GM21367 (cell line): ENCODE data around the gene MEPCE.
"Not testable (repeated sequence)": the region's sequence is repeated elsewhere in the genome, so short reads cannot be mapped to it uniquely, and the experiment has no call there.

ENCODE experiments used
- ATAC-seq: cut with Tn5 transposase; IDR thresholded peaks from one replicate; pipeline ENCODE4 v1.9.1; 2021; ENCODE audit not compliant: unreplicated experiment

MEPCE gene, protein sequence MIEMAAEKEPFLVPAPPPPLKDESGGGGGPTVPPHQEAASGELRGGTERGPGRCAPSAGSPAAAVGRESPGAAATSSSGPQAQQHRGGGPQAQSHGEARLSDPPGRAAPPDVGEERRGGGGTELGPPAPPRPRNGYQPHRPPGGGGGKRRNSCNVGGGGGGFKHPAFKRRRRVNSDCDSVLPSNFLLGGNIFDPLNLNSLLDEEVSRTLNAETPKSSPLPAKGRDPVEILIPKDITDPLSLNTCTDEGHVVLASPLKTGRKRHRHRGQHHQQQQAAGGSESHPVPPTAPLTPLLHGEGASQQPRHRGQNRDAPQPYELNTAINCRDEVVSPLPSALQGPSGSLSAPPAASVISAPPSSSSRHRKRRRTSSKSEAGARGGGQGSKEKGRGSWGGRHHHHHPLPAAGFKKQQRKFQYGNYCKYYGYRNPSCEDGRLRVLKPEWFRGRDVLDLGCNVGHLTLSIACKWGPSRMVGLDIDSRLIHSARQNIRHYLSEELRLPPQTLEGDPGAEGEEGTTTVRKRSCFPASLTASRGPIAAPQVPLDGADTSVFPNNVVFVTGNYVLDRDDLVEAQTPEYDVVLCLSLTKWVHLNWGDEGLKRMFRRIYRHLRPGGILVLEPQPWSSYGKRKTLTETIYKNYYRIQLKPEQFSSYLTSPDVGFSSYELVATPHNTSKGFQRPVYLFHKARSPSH

DNA sequence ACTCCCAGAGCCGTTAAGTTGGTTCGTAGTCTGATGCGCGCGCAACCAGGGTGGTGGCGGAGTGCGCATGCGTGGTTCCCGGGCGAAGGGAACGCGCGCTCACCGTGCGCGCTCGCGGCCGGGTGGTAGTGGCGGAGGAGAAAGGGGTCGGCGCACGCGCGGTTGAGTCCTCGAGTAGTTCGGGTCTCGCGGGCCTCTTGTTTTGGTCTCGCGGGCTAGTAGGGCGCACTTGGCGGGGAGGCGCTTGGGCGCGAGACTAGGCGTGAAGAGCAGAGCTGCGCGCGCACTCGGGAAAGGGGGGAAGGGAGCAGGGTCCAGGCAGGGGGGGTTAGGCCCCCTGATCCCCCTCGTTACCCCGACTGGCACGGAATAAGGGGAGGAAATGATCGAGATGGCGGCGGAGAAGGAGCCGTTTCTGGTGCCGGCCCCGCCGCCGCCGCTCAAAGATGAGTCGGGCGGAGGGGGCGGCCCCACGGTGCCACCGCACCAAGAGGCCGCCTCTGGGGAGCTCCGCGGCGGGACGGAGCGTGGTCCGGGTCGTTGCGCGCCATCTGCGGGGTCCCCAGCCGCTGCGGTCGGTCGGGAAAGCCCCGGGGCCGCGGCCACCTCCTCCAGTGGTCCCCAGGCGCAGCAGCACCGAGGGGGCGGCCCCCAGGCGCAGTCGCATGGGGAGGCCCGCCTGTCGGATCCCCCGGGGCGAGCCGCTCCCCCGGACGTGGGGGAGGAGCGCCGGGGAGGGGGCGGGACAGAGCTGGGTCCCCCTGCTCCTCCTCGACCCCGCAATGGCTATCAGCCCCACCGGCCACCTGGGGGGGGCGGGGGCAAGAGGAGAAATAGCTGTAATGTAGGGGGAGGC is at the start of gene MEPCE:
Gene MEPCE (plus strand): TSS at position 195 of the 856 bp plus-strand sequence. CDS start 188 bp downstream, at position 383.
- ATAC-seq, result peak; percentile 30

DNA sequence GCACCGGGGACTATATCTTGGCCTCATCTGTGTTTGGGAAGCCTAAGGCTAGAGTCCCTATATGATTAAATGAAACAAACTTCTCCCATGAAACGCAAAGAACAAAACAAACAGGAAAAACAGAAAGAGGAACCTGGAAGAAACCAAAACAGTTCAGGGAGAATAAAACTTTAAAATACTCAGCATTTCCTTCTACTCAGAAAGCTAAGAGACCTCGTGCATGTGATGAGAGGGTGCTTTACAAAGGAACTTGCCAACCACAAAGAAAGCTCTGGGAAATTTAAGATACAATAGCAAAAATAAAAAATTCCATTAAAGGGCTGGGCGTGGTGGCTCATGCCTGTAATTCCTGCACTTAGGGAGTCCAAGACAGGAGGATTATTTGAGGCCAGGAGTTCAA is 49.4 kb upstream of the MEPCE start:
- ATAC-seq, result no peak

DNA sequence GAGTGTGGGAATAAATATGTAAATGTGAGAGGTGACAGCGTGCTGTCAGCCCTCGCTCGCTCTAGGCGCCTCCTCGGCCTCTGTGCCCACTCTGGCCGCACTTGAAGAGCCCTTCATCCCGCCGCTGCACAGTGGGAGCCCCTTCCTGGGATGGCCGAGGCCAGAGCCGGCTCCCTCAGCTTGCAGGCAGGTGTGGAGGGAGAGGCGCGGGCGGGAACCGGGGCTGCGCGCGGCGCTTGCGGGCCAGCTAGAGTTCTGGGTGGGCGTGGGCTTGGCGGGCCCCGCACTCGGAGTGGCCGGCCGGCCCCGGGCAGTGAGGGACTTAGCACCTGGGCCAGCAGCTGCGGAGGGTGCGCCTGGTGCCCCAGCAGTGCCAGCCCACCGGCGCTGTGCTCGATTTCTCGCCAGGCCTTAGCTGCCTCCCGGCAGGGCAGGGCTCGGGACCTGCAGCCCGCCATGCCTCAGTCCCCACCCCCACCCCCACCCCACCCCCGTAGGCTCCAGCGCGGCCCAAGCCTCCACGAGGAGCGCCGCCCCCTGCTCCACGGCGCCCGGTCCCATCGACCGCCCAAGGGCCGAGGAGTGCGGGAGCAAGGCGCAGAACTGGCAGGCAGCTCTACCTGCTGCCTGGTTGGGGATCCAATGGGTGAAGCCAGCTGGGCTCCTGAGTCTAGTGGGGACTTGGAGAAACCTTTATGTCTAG is 47.9 kb upstream of the MEPCE start:
- ATAC-seq, result not testable (repeated sequence)

DNA sequence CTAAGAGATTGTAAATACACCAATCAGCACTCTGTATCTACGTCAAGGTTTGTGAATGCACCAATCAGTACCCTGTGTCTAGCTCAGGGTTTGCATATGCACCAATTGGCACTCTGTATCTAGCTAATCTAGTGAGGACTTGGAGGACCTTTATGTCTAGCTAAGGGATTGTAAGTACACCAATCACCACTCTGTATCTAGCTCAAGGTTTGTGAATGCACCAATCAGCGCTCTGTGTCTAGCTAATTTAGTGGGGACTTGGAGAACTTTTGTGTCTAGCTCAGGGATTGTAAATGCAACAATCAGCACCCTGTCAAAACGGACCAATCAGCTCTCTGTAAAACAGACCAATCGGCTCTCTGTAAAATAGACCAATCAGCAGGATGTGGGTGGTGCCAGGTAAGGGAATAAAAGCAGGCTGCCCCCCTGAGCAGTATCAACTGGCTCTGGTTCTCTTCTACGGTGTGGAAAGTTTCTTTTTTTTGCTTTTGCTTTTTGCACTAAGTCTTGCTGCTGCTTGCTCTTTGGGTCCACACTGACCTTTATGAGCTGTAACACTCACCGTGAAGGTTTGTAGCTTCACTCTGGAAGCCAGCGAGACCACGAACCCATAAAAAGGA is 47.3 kb upstream of the MEPCE start:
- not testable (repeated sequence) for ATAC-seq

DNA sequence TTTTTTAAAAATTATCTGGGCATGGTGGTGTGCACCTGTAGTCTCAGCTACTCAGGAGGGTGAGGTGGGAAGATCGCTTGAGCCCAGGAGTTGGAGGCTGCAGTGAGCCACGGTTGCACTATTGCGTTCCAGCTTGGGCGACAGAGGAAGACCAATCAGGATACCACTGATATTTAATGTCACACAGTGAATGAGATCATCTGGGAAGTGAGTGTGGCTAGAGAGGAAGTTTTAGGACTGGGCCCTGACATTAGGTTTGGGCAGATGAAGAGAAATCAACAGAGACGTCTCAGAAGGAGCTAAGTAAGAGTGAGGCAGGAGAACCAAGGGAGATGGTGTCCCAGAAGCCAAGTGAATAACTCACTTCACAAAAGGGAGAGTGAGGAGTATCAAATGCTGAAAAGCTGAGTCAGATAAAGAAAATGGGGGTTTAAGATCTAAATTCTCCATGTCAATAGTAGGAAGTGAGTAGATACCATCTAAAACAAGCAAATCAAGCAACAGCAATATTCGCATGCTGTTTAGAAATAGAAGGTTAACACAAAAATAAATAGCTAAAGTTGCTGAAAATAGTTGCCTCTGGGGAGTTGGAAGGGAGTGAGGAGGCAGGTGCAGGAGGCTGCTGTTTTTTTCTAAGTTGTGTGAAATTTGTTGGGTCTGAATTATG is 44.9 kb upstream of the MEPCE start:
- no peak for ATAC-seq

DNA sequence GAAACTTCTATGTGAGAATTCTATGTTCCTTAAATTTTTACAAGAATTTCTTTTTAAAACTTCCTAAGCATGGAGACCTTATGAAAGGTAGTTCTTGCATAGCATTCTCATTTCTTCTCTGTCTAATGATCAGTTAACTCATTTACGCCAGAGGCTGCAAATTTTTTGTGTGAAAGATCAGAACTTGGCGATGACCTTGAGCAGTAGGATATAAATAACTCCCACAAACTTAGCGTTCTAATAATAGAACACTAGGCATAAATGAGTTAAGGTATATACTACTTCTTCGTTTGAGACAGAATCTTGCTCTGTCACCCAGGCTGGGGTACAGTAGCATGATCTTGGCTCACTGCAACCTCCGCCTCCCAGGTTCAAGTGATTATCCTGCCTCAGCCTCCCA is 42.7 kb upstream of the MEPCE start:
- ATAC-seq, result no peak

DNA sequence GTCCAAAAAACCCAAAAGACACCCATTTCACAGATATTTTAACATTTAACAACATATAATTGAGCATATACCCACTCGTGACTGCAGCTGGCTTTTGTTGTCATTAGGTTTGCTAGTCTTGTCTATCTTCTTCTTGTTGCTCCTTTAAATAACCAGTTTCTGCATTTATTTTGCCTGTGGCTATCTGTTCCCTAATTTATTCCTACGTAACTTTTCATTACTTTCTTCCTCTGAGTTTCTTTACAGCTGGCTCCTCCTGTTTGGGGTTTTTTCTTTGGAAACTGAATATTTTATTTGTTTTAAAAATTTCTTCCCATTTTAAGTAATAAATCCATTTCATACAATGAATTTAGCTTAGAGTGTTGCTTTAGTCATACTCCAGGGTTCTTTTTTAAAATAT is 41.9 kb upstream of the MEPCE start:
- ATAC-seq, result no peak

DNA sequence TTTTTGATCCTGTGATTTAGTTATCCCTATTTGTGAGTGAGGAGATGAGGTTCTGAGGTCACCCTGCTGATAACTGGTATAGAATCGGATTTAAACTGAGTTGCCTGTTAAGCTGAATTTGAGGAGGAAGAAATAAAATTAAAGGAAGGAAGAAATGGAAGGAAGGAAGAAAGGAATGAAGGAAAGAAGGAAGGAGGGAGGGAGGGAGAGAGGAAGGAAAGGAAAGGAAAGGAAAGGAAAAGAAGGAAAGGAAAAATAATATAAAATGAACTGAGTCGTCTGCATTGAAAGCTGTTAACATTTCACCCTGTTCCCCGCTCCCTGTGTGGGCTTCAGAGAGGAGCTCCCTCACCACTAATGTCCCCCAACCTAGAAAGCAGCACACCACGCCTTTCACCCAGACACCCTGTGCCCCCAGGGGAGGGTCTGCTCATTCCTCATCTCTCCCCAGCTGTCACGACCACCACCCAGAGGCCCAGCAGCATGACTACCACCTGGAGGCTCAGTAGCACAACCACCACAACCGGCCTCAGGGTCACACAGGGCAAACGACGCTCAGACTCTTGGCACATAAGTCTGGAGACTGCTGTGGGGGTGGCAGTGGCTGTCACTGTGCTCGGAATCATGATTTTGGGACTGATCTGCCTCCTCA is 40.1 kb upstream of the MEPCE start:
- ATAC-seq, result no peak

DNA sequence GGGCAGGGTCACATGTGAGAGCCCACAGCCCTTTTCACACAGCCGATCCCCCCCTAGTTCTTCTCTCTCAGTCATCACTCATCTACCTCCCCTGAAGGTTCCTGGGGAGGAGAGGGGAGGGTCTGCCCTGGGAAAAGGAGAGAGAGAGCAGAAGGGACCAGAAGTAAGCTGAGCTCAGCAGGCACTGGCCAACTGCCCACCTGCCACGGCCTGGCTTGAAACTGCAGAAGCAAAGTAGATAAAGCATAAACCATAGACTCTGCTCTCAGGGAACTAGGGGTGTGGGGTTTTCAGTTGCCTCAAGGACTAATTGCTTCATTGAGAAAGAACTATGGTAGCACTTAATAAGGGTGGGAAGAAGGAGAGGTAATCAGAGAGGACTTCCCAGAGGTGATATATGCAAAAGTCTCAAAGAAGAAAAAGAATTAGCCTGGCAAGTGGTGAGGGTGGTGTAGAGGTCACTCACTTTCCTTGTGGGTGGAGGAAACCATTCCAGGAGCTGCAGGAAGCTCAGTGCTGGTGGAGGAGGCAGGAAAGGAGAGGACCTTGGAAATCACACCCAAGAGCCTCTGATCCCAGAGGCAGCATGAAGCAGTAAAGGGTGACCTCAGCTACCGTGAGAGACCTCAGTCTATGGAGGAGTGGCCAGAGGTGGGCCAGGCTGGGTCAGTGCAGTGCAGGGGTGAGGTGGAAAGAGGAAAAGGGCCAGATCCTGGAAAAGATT is 39.2 kb upstream of the MEPCE start:
- ATAC-seq, result no peak

DNA sequence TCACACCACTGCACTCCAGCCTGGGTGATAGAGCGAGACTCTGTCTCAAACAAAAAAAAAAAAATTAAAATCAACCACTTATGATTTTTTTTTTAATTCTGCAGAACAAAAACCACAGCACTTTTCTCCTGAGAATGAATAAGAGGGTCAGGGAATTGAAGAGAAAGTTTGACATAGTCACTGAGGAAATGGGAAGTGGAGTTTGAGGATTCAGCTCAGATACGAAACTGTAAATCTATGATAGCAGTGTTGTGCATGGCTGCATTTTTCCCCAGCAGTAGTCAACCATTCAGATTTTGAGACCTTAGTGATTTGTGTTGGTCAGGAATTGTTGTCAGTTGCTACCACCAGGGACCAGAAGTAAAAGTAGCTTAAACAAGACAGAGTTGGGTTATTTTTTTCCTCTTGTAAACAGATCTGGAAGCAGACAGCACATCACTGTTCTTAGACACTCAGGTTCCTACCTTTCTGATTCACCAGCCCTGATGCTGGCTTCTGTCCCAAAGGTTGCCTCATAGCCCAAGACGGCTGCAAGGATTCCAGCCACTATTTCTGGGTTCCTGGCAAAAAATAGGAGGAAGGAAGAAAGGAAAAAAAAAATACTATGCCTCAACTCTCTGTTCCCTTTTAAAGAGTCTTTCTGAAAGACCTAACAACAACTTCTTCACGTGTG is 36.3 kb upstream of the MEPCE start:
- ATAC-seq, result no peak

DNA sequence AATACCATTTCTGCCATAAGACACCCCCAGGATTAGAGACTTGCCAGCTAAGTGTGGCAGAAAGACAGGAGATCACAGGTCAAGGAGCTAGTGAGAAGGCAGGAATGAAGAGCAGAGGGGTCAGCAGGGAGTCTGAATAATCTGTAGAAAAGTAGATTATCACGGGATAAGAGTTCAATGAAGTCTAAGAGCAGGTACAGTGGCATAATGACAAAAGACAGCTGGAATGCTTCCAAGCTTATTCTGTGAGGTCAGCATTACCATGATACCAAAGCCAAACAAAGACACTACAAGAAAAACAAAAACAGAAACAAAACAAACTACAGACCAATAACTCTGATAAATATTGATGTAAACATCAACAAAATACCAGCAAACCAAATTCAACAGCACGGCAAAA is 35.6 kb upstream of the MEPCE start:
- ATAC-seq, result no peak

DNA sequence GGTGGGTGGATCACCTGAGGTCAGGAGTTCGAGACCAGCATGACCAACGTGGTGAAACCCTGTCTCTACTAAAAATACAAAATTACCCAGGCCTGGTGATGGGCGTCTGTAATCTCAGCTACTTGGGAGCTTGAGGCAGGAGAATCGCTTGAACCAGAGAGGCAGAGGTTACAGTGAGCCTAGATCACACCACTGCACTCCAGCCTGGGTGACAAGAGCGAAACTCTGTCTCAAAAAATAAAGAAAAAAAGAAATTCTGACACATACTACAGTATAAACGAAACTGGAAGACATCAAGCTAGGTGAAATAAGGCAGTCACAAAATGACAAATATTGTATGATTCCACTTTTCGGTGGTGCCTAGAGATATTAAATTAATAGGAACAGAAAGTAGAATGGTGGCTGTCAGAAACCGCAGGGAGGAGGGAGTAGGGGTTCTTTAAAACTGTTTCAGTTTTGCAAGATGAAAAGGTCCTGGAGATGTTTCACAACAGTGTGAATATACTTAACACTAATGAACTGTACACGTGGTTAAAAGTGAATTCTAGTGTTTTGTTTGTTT is 33.1 kb upstream of the MEPCE start:
- peak; percentile 73 for ATAC-seq

DNA sequence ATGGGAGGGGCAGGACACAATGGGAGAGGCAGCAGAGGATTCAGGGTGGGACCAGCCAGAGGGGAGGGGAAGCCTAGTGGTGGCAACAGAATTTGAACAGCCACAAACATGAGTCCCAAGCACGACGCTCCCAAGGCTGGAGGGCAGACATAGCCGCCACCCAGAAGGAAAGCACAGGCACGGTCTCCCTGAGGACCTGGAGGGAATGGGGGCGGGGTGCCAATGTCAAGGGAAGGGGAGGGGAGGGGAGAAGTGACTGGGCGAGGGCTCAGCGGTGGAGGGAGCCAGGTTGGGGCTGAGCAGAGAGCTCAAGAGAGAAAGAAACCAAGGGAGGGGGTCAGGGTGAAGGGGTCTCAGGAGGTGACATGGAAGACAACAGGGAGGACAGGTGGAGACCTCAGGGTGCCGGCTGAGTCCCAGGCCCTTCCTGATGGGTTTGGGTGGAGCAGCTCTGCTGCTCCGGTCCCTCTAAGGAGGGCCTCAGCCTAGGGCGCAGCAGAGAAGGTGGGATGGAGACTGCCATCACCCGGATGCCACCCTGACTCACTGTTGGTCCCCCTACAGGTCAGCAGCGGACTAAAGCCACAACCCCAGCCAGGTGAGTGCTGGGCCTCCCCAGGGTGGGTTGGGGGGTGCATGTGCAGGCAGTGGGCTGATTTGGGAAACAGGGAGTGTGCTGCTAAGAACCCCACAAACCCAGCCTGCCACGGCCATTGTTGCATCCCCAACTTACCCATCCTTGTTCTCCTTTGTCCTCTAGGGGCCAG is 32.1 kb upstream of the MEPCE start:
- ATAC-seq, result no peak

DNA sequence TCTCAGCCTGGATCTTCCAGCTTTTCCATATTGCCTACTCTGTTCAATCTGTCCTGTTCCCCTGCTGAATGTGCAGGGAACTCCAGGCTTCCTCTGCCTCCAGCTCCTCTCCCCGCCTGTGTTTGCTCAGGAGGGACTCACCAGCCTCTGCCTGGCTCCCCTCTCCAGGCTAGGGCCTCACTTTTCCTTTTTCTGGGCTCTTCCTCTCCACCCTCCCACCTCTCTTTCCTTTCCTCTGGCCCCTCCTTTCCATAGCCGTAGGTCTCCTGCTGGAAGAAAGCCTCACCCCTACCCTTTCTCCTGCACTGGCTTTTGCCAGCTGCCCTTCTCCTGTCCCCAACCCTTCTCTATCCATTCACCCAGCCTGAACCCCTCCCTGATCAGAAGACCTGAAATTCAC is 31.4 kb upstream of the MEPCE start:
- no peak for ATAC-seq

DNA sequence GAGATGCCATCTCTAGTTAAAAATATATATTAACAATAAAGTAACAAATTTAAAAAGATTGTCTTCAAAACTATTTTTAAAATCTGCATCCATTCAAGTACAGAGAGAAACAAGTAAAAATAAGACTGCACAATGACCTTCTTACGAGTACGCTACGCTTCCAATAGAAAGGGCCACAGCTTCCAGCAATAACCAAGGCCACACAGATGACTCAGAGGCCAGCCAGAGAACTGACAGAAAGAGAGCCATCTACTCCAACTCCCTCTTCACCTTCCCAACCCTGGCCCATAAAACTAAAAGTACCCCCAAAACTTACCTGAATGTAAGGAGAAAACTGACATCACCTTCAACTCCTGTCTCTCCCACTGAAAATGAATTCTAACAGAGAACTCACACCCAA is 29.6 kb upstream of the MEPCE start:
- ATAC-seq, result no peak

DNA sequence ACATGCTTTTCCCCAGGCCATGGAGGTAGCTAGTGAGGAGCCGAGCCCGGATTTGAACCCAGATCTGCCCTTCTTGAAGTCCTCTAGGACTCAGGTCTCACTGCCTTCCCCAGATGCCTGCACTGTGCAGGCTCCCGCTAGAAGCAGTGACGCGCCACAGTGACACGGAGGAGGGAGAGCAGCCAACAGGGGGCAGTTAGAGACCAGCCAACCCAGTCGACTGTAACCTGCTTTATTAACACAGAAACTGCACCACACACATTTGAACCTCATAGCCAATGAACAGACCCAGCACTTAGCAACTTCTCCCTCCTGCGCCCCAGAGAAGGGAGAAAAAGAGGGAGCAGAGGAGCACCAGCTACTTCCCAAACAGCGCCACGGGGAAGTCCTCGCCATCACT is 29.0 kb upstream of the MEPCE start:
- no peak for ATAC-seq

DNA sequence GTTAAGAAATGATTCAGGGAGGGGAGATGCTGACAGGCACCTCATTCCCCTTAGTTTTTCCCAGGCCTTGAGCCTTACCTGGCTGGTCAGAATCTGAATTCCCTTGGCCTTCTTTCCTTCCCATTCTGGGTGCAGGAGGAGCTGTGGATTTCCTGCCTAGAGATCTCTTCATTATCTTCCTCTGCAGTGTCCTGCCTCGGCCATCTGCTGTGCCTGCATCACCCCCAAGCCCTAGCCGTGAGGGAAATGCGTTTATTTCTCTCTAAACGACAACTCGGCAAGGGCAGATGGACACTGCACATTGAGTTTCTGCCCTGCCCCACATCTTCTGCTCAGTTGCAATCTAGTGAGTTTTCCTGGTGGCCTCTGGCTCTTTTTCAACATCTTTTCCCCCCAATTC is 27.8 kb upstream of the MEPCE start:
- ATAC-seq, result no peak
